Caco-2 (cell line): ENCODE results near the gene GSTT4. TPM values are rescaled to one million over a fixed set of nuclear protein-coding genes. Genes with fewer than 3 reads are reported as not detected.
A peak's percentile ranks its signal among the peaks of the same experiment; 100 is the strongest.
"Not testable (repeated sequence)": the region's sequence is repeated elsewhere in the genome, so short reads cannot be mapped to it uniquely, and the experiment has no call there.

ENCODE experiments used
- BruUV-seq: library from RNA; stranded (reverse); fragments of 400-500 nt; replicated peaks from 2 replicates; lab custom pipeline; 2021; lab: Mats Ljungman, UMichigan
- CTCF ChIA-PET: fragments of 300-600 bp; sonication (Branson Sonifier 250); formaldehyde crosslinking; loops from one replicate; lab custom pipeline; 2022; ENCODE audit warnings: antibody characterized with exemption; lab: Charles Lee
- POLR2A ChIA-PET: fragments of 300-600 bp; sonication (Branson Sonifier 250); formaldehyde crosslinking; loops from one replicate; lab custom pipeline; 2022; ENCODE audit warnings: antibody characterized with exemption; lab: Charles Lee
- DNase-seq, 2 experiments: peaks; one replicate each; pipeline versions ENCODE4 v3.0.0 to v3.0.0-alpha.2; 2020 to 2022
- H3K27me3 ChIP-seq: replicated peaks from 2 replicates; pipeline ENCODE4 v1.6.0; 2011; ENCODE audit warnings: low read length; ENCODE audit not compliant: control insufficient read depth, insufficient read depth
- H3K36me3 ChIP-seq: 2 replicates; pipeline ENCODE4 v1.5.1; 2011; ENCODE audit warnings: low read length; ENCODE audit not compliant: control insufficient read depth, insufficient read depth
- H3K4me1 ChIP-seq: fragments of 250-450 bp; sonication (Bioruptor Pico); 2 replicates; pipeline ENCODE4 v1.5.1; 2020; ENCODE audit warnings: mild to moderate bottlenecking
- H3K4me3 ChIP-seq: 2 replicates; pipeline ENCODE4 v1.5.1; 2011; ENCODE audit warnings: low read depth, mild to moderate bottlenecking, control low read depth, low read length
- H3K9me3 ChIP-seq: fragments of 250-450 bp; sonication (Bioruptor Pico); 2 replicates; pipeline ENCODE4 v1.5.1; 2020; ENCODE audit warnings: mild to moderate bottlenecking, moderate library complexity
- H3K27ac Mint-ChIP-seq: one replicate; pipeline ENCODE4 v1.8.0; 2022; ENCODE audit warnings: mixed read lengths; ENCODE audit not compliant: unreplicated experiment
- H3K27me3 Mint-ChIP-seq: one replicate; pipeline ENCODE4 v1.8.0; 2022; ENCODE audit warnings: mixed read lengths; ENCODE audit not compliant: insufficient read depth, unreplicated experiment
- H3K36me3 Mint-ChIP-seq: one replicate; pipeline ENCODE4 v1.8.0; 2022; ENCODE audit warnings: mild to moderate bottlenecking, mixed read lengths; ENCODE audit not compliant: insufficient read depth, unreplicated experiment
- H3K4me1 Mint-ChIP-seq: one replicate; pipeline ENCODE4 v1.8.0; 2022; ENCODE audit warnings: low read depth, mixed read lengths; ENCODE audit not compliant: unreplicated experiment
- H3K4me3 Mint-ChIP-seq: one replicate; pipeline ENCODE4 v1.8.0; 2022; ENCODE audit warnings: mild to moderate bottlenecking, moderate library complexity, mixed read lengths; ENCODE audit not compliant: unreplicated experiment
- H3K9me3 Mint-ChIP-seq: one replicate; pipeline ENCODE4 v1.8.0; 2022; ENCODE audit warnings: mixed read lengths; ENCODE audit not compliant: unreplicated experiment
- CTCF ChIP-seq, 2 experiments: fragments of 200-600 bp in 1 of 2; IDR thresholded peaks; 1 replicate in 1 of 2; 2 replicates in 1 of 2; pipeline versions ENCODE4 v1.5.1 to v1.8.0; 2011 to 2022; ENCODE audit warnings: antibody characterized with exemption in 1 of 2, control low read depth in 1 of 2, inconsistent platforms in 1 of 2, low read depth in 1 of 2, low read length in 1 of 2, mild to moderate bottlenecking in 1 of 2, moderate library complexity in 1 of 2; ENCODE audit not compliant: insufficient read depth in 1 of 2, severe bottlenecking in 1 of 2, unreplicated experiment in 1 of 2
- intact Hi-C: fragments of 100-400 bp; cut with micrococcal nuclease; formaldehyde crosslinking; loops from one replicate; pipeline ENCODE4 v1.10.0; 2022; ENCODE audit not compliant: unreplicated experiment
- total RNA-seq: library from RNA; stranded (reverse); gene quantifications from 2 replicates; pipeline ENCODE4 v1.2.3, GENCODE V29; 2022

Gene GSTT4
- total RNA-seq, 1 experiment from 2014 or later: 0.16 TPM

DNA sequence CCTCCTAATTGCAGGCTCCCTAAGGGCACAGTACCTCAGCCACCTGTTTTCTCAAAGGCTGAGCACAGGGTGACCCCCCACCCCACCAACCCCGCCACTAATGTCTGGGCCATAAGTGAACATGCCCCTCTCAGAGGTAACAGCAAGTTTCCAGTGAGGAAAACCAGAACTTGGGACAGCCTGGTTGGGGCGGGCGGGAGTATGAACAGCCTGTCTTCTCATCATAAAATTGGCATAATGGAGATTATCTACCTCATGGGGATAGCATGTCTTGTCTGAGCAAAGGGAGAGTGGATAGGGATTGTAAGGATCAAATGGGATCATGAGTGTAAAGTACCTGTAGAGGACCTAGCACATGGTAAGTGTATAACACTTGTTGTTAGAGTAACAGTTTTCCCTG lies 33.3 kb downstream of the GSTT4 start:
- H3K4me3 Mint-ChIP-seq, H3K4me1 ChIP-seq, H3K9me3 ChIP-seq, BruUV-seq, H3K4me1 Mint-ChIP-seq, H3K9me3 Mint-ChIP-seq, H3K36me3 ChIP-seq, H3K4me3 ChIP-seq, H3K27me3 Mint-ChIP-seq, DNase-seq, H3K27ac Mint-ChIP-seq, intact Hi-C loops, POLR2A ChIA-PET, H3K27me3 ChIP-seq, CTCF ChIA-PET: not testable (repeated sequence)
- peaks cover 29% of the 10 kb centered on the region for H3K36me3 Mint-ChIP-seq

- DNase-seq: no peak
- H3K4me3 ChIP-seq: no peak overlapping the region
- no peak overlapping the region for H3K4me3 Mint-ChIP-seq
- no peaks in the 10 kb centered on the region for H3K9me3 ChIP-seq
- intact Hi-C loops: no loop called here
- no peaks in the 10 kb centered on the region for H3K27me3 ChIP-seq
- BruUV-seq: no TSS peak
- peaks cover 9% of the 10 kb centered on the region for H3K4me1 Mint-ChIP-seq
- TF ChIP-seq CTCF (IDR thresholded peaks at IDR 0.05; ENCODE audit: insufficient read depth in 1 of 2, low read depth in 1 of 2, low read length in 1 of 2, severe bottlenecking in 1 of 2, unreplicated experiment in 1 of 2): no peak
- no peaks in the 10 kb centered on the region for H3K4me1 ChIP-seq
- no peaks in the 10 kb centered on the region for H3K27me3 Mint-ChIP-seq
- ChIA-PET CTCF (no interaction called here), POLR2A (no interaction called here)
- H3K36me3 Mint-ChIP-seq: peaks cover 29% of the 10 kb centered on the region
- H3K36me3 ChIP-seq: peaks cover 4% of the 10 kb centered on the region
- H3K9me3 Mint-ChIP-seq: no peaks in the 10 kb centered on the region
- H3K27ac Mint-ChIP-seq: peak overlapping the region; percentile 5
Measured at GRCh38 chr22:23970816-23971486, 34.3 kb downstream of the GSTT4 start.

GRCh38 chr22:23970201-23970641 lies 35.0 kb downstream of the GSTT4 start:
- H3K4me3 Mint-ChIP-seq: no peak overlapping the region
- DNase-seq: no peak
- H3K4me1 ChIP-seq: no peaks in the 10 kb centered on the region
- no peak for TF ChIP-seq CTCF (IDR thresholded peaks at IDR 0.05; ENCODE audit: insufficient read depth in 1 of 2, low read depth in 1 of 2, low read length in 1 of 2, severe bottlenecking in 1 of 2, unreplicated experiment in 1 of 2)
- H3K36me3 ChIP-seq: peaks cover 4% of the 10 kb centered on the region
- peak overlapping the region; percentile 5 for H3K27ac Mint-ChIP-seq
- no peaks in the 10 kb centered on the region for H3K9me3 Mint-ChIP-seq
- no peak overlapping the region for H3K4me3 ChIP-seq
- no TSS peak for BruUV-seq
- ChIA-PET CTCF (no interaction called here), POLR2A (no interaction called here)
- H3K9me3 ChIP-seq: no peaks in the 10 kb centered on the region
- H3K27me3 ChIP-seq: no peaks in the 10 kb centered on the region
- intact Hi-C loops: no loop called here
- peaks cover 9% of the 10 kb centered on the region for H3K4me1 Mint-ChIP-seq
- no peaks in the 10 kb centered on the region for H3K27me3 Mint-ChIP-seq
- peaks cover 29% of the 10 kb centered on the region for H3K36me3 Mint-ChIP-seq
